HG02610 (cell line): ENCODE data around the gene CADM3.

ENCODE experiments used
- ATAC-seq: cut with Tn5 transposase; IDR thresholded peaks from one replicate; pipeline ENCODE4 v1.9.1; 2021; ENCODE audit warnings: mild to moderate bottlenecking, moderate library complexity; ENCODE audit not compliant: unreplicated experiment

Gene CADM3, protein sequence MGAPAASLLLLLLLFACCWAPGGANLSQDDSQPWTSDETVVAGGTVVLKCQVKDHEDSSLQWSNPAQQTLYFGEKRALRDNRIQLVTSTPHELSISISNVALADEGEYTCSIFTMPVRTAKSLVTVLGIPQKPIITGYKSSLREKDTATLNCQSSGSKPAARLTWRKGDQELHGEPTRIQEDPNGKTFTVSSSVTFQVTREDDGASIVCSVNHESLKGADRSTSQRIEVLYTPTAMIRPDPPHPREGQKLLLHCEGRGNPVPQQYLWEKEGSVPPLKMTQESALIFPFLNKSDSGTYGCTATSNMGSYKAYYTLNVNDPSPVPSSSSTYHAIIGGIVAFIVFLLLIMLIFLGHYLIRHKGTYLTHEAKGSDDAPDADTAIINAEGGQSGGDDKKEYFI

DNA sequence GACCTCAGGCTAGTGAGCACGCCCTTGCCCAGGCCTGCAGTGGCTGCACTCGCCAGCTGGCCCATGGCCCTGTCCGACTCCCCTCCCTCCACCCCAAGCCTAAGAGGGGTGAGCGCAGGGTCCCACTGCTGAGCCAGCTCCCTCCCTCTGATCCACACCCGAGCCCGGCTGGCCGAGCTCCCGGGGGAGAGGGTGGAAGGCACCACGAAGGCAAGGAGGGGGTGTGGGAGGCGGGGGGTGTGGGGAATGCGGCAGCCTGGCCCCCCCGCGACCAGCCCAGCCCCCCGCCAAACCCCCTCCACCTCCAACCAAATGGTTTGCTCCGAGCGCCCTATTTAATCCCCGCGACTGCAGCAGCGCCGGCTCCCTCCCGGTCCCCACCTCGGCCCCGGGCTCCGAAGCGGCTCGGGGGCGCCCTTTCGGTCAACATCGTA, at the start of gene CADM3:
TSS of gene CADM3 (plus strand) at position 362 of the 434 bp plus-strand sequence. CDS start 151 bp downstream, outside the sequence.
- ATAC-seq: no peak

DNA sequence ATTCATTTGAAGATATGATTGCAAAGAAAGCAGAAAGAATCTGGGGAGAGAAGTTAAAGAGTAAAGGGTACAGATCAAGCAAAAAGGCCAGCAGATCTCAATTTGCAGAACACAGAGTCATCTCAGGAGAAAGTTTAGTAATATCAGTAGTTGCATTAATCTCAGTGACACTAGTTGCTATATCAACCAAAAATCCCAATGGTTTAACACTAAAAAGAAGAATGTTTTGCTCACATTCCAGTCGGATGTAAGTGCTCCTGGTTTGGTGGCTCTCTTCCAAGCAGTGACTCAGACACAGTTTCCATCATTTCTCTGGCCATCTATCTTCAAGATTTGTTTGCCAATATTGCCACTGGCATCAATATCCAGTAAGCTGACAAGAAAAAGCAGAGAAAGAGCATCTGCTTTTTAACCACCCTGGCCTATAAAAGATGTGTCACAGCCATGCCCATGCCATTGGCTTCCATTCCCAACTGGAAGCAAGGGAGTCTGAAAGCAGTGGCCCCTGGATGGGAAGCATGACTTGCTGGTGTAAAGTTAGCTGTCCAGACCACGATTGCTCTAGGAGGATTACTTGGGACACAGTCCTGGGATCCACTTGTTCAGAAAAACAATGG, 49.3 kb upstream of the CADM3 start:
- peak; percentile 97 for ATAC-seq

DNA sequence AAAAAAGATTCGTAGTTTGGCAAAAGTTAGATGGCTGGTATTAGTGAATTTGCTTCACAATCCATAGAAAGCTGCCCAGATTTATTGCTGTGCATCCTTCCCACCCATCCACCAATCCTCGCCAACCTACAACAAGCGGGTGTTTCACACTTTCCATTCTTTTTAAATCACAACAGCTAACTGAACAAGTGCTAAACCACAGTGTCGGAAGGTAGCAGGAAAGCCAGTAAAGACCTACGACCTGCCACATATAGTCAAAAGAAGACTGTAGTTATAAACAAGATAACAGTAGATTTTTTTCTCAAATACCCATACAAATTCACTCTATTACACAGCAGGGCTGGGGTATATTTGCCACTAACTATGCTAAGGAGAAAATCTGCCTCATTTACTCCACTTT, 47.8 kb upstream of the CADM3 start:
- ATAC-seq: no peak

DNA sequence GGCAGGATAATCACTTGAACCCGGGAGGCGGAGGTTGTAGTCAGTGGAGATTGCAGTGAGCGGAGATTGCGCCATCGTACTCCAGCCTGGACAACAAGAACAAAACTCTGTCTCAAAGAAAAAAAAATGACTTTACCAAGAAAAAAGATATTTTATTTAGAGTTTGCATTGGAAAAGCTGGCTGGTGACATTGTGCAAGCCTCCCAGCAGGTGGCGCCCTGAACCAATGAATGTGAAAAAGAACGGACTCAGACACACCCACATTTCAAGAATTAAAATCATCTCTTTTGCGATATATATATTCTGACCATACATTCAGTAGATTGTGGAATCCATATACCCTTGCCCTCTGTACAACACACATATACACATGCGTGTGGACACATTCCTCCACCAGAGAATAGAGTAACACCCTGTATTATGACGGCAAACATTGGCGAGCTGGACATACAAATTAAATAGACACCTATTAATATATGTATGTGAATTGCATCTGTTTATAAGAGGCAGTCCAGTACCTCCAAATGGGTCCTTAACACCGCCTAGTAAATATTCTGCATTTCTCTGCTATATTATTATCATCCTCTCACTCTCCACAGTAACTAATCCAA, 39.0 kb upstream of the CADM3 start:
- no peak for ATAC-seq

GRCh38 chr1:159140474-159140873, 30.9 kb upstream of the CADM3 start:
- ATAC-seq: no peak

GRCh38 chr1:159141584-159142390, 29.6 kb upstream of the CADM3 start:
- ATAC-seq: no peak

DNA sequence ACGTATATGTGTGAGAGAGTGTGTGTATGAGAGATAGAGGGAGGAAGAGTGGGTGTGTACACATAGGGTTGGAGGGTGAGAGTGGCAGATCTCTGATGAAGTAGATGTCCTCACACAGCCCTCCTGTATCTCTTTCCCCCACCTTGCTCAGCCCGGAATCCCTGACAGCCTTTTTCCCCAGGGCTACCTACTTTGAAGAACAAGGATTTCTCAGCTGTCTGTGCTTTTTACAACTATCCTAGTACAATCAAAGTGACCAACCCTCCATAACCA, 29.1 kb upstream of the CADM3 start:
- no peak for ATAC-seq

GRCh38 chr1:159142726-159143510, 28.5 kb upstream of the CADM3 start:
- no peak for ATAC-seq

- ATAC-seq: no peak
Measured at GRCh38 chr1:159144571-159144970, 26.8 kb upstream of the CADM3 start.

DNA sequence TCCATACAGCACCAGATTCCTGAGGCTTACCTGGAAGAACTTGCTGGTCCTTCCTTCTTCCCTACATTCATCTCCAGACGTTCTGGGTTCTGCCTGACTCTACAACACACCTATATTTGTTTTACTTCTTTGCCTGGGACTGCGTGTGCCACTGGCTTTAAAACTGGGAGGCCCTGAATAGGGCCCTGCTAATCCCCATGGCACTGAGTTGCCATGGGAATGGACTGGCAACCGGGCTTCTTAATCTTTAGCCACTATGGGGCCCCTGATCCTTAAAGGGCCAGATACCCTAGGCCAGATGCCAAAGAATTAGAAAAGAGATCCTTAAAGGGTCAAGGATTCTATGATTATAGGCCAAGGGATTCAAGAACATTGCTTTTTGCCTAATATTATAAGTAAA, 24.4 kb upstream of the CADM3 start:
- ATAC-seq: no peak

GRCh38 chr1:159152031-159152430, 19.4 kb upstream of the CADM3 start:
- ATAC-seq: no peak

DNA sequence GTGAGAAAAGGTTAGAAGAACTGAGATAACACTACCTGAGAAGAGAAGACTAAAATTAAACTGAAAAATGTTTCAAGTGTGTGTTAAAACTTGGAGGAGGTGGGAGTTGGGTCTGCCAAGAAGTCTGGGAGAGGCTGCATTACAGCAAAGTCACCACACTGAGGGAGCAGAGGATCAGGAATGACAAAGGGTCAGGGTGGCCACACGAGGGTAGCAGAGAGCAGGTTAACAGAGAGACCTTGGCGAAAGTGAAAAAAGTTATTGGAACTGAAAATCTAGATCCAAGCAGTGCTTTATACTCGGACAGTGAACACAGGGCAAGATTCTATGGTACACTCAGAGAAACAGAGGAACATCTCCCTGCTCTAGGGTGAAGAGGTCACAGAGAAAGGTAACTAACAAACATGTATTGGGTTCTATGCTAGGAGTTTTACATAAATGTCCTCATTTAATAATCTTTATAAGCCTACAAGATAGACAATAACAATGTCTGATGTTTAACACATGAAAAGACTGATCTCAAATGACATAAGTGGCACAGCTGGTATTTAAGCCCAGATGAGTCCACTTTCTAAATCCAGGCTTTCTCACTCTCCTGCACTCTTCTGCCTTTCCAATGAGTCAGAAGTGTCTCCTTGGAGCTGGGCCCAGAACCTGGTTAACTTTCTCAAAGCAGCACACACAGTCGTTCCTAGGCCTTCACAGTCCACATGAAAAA, 10.3 kb upstream of the CADM3 start:
- ATAC-seq: peak; percentile 87

DNA sequence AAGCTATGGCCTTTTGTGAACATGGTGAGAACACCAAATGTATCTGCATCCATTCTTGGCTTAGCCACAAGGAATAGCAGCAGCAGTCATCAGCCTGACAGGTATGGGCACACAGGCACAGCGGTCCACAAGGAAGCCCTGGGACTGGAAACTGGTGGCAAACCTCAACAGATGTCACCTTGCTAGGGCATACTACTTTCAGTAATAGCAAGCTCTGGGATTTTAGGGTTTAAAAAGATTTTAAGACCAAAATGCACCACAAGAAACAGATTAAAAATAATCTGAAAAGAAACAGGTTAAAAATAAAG, 9.7 kb upstream of the CADM3 start:
- ATAC-seq: no peak

GRCh38 chr1:159162516-159163265, 8.7 kb upstream of the CADM3 start:
- ATAC-seq: no peak

DNA sequence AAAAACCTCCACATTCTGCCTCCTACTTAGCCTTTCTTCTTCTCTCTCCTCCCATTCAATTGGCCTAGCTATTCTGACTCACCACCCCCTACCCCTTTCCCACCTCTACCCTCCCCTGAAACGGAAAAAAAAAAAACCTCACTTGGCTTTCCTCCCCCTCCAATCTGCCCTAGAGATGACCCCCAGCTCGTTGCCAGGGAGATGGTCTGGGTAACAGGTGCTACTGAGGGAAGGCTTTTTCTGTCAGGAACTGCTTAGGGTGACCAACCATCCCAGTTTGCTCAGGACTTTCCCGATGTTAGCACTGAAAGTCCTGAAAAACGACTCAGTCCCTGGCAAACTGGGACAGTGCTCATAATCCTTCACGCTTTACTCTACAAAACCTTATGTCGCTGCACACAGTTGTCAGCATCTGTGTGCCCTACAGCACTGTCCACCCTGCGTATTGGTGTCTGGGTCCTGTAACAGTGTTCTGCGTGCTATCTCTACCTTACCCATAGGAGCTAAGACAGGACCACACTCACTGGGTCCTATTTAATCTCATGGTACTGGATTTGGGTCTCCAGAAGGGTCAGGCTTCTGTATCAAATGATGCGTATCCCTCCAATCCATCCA, 7.7 kb upstream of the CADM3 start:
- no peak for ATAC-seq

GRCh38 chr1:159168043-159168442, 3.4 kb upstream of the CADM3 start:
- no peak for ATAC-seq

- no peak for ATAC-seq
Measured at GRCh38 chr1:159170639-159171038, 776 bp upstream of the CADM3 start.

- no peak for ATAC-seq
Measured at GRCh38 chr1:159171688-159172501, 480 bp downstream of the CADM3 start.
